ENCODE results near the gene FAM217B.
"Not testable (repeated sequence)": the region's sequence is repeated elsewhere in the genome, so short reads cannot be mapped to it uniquely, and the experiment has no call there.

The FAM217B gene

GRCh38 chr20:59939052-59939878 lies 924 bp upstream of the FAM217B start:
- DNase-seq = peak; percentile 13

GRCh38 chr20:59939879-59940128 lies 385 bp upstream of the FAM217B start:
- no peak for DNase-seq

- no peak for DNase-seq
Observed at GRCh38 chr20:59940956-59941294, 736 bp downstream of the FAM217B start.

GRCh38 chr20:59942245-59942644 lies 2.1 kb downstream of the FAM217B start:
- no peak for DNase-seq

- DNase-seq = no peak
Observed at GRCh38 chr20:59944726-59945125, 4.5 kb downstream of the FAM217B start.

- DNase-seq = no peak
Observed at GRCh38 chr20:59945175-59945574, 5.0 kb downstream of the FAM217B start.

GRCh38 chr20:59945731-59946130 lies 5.5 kb downstream of the FAM217B start:
- DNase-seq = no peak

- DNase-seq = no peak
Observed at GRCh38 chr20:59947376-59947775, 7.2 kb downstream of the FAM217B start.

GRCh38 chr20:59948212-59948611 lies 8.0 kb downstream of the FAM217B start:
- DNase-seq = no peak

- DNase-seq = peak; percentile 54
Observed at GRCh38 chr20:59948828-59949720, 8.9 kb downstream of the FAM217B start.

- DNase-seq = no peak
Observed at GRCh38 chr20:59949911-59950310, 9.7 kb downstream of the FAM217B start.

- no peak for DNase-seq
Observed at GRCh38 chr20:59954718-59955117, 14.5 kb downstream of the FAM217B start.

GRCh38 chr20:59955131-59955796 lies 15.1 kb downstream of the FAM217B start:
- DNase-seq = no peak

- not testable (repeated sequence) for DNase-seq
Observed at GRCh38 chr20:59957568-59957967, 17.4 kb downstream of the FAM217B start.

GRCh38 chr20:59958123-59958522 lies 17.9 kb downstream of the FAM217B start, which contains the start of gene CDH26:
CDH26 (plus strand) TSS chr20:59958423; CDS start chr20:59958727, 304 bp downstream.
- DNase-seq = no peak

GRCh38 chr20:59958626-59959025 lies 18.4 kb downstream of the FAM217B start:
- DNase-seq = no peak

GRCh38 chr20:59961423-59961822 lies 21.2 kb downstream of the FAM217B start:
- DNase-seq = no peak

GRCh38 chr20:59962155-59962554 lies 22.0 kb downstream of the FAM217B start:
- DNase-seq = no peak

- DNase-seq = no peak
Observed at GRCh38 chr20:59966428-59966827, 26.2 kb downstream of the FAM217B start.

- DNase-seq = no peak
Observed at GRCh38 chr20:59971428-59971827, 31.2 kb downstream of the FAM217B start.

GRCh38 chr20:59972037-59972801 lies 32.0 kb downstream of the FAM217B start:
- no peak for DNase-seq

GRCh38 chr20:59976156-59976782 lies 36.1 kb downstream of the FAM217B start:
- no peak for DNase-seq

All from CD4-positive, alpha-beta T cell treated with Interleukin-17A for 4 hours (primary cell).